GM19467 (cell line): ENCODE measurements around the gene NLGN1.

ENCODE experiments used
- ATAC-seq: cut with Tn5 transposase; IDR thresholded peaks from one replicate; pipeline ENCODE4 v1.9.1; 2021; ENCODE audit warnings: mild to moderate bottlenecking, moderate library complexity; ENCODE audit not compliant: unreplicated experiment

NLGN1 gene

DNA sequence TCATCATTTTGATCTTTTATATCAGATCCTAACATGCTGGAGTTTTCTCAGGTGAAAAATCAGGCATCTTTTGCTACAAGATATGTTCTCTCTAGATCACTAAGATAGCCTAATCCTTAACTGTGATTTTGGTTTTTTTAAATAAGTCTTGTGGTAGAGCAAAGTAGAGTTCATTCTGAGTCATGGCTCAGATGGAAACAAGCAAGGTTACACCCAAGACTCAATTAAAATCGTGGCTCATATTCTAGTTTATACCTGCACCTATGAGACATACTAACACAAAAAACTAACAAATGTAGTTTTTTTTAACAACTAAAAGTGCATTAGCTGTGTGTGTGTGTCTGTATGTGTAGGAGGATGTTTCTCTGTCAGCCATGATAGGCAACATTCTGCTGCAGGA lies 428.2 kb downstream of the NLGN1 start:
- ATAC-seq, result no peak

DNA sequence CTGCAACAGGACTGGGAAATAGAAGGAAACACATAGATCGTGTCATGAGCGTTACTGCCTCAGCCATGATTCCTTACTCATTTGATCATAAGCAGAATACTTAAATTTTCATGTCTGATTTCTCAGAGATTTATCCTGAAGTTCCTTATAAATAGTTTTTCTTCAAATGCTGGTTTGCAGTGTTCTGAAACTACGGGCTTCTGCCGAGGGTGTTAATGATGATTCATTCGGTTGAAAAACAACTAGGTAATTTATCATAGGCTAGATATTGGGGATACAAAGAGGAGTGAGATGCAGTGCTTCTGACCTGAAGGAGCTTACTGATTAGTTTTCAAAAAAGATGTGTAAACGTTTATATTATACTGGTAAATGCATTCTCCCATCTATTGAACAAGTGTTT lies 428.9 kb downstream of the NLGN1 start:
- ATAC-seq, result no peak

GRCh38 chr3:173826901-173827609 lies 429.5 kb downstream of the NLGN1 start:
- no peak for ATAC-seq

- ATAC-seq, result no peak
Observed at GRCh38 chr3:173838644-173839043, 441.1 kb downstream of the NLGN1 start.

DNA sequence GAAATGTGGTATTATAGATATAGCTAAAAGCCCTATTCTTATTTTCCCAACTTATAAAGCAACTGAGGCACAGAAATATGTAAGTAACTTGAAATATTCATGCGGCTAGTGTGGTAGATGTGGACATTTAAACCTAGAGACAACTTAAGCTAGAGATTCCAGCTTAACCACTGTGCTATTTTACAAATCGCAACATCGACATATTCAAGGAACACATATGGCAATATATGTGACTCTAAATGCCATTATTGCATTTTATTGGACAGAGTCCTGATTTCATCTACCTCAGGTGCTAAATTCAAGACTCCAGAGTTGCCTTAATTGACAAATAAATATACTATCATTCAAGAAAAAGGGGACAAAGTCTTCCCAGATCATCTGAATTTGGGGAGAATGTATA lies 442.3 kb downstream of the NLGN1 start:
- ATAC-seq, result no peak

GRCh38 chr3:173841334-173841733 lies 443.8 kb downstream of the NLGN1 start:
- no peak for ATAC-seq

DNA sequence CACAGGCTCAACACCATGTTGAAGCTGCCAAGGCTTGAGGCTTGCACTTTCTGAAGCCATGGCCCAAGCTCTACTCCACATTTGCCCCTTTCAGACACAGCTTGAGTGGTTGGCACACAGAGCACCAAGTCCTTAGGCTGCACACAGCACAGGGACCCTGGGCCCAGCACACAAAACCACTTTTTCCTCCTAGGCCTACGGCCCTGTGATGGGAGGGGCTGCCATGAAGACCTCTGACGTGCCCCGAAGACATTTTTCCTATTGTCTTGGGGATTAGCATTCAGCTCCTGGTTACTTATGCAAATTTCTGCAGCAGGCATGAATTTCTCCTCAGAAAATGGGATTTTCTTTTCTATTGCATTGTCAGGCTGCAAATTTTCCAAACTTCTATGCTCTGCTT lies 445.5 kb downstream of the NLGN1 start:
- no peak for ATAC-seq

GRCh38 chr3:173846584-173846983 lies 449.0 kb downstream of the NLGN1 start:
- no peak for ATAC-seq

GRCh38 chr3:173849489-173849888 lies 451.9 kb downstream of the NLGN1 start:
- no peak for ATAC-seq

DNA sequence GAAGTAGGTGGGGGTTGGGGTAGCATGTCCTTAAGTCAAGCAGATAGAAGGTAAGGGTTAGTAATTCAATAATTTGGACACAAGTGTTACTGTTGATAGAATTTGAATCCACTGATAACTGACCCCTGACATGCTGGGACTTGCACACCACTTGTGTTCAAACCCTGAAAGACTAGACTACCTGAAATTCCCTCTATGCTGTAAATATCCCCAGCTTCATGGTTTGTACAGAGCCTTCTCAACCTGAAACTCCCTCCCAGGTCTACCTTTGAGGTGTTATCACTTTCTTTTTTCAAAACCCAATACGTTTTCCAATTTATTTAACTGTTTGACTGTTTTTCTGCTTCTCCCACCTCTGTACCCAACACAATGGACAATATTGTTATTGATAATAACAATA lies 459.6 kb downstream of the NLGN1 start:
- no peak for ATAC-seq

- no peak for ATAC-seq
Observed at GRCh38 chr3:173862701-173863100, 465.2 kb downstream of the NLGN1 start.

GRCh38 chr3:173863551-173863950 lies 466.0 kb downstream of the NLGN1 start:
- ATAC-seq, result no peak

GRCh38 chr3:173865900-173866498 lies 468.5 kb downstream of the NLGN1 start:
- ATAC-seq, result no peak

DNA sequence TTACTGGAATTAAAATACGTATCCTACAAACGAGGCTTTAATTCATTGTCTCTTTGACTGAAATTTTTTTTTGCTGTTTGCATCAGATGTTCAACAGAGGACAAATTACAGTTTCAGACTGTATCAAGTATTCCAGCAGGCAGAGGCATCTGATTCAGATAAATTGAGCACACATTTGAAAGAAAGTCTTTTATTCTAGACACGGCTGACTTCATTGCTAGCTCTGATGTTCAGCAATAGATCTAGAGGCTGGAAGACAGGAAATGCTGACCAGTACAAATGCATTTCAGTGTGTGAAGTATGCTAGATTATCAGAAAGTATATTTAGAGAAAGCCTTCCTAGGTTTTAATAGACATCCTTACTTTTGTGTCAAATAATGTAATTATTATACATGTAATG lies 472.2 kb downstream of the NLGN1 start:
- no peak for ATAC-seq

- ATAC-seq, result no peak
Observed at GRCh38 chr3:173870976-173871375, 473.4 kb downstream of the NLGN1 start.

- ATAC-seq, result no peak
Observed at GRCh38 chr3:173875790-173876189, 478.2 kb downstream of the NLGN1 start.

- no peak for ATAC-seq
Observed at GRCh38 chr3:173876476-173876875, 478.9 kb downstream of the NLGN1 start.

- no peak for ATAC-seq
Observed at GRCh38 chr3:173887888-173888287, 490.3 kb downstream of the NLGN1 start.

- ATAC-seq, result no peak
Observed at GRCh38 chr3:173889596-173889995, 492.1 kb downstream of the NLGN1 start.

- no peak for ATAC-seq
Observed at GRCh38 chr3:173890091-173890490, 492.5 kb downstream of the NLGN1 start.

GRCh38 chr3:173891272-173892100 lies 493.9 kb downstream of the NLGN1 start:
- ATAC-seq, result no peak

DNA sequence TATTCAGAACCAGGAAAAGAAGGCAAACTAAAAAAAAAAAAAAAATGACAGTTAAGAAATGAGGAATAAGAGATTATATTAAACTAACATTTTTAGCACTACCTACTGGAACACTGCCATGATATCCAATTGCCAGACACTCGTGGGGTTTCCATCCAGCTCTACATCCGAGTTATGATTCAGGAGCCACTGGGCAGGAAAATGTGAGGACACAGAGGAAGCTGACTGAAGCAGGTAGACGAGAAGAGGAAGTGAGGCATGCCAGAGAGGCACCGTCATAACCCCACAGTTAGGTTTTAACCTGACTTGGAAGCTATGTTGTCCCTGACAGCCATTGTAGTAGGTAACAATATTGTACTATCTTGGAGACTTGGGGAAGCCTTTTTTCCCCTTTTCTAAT lies 495.0 kb downstream of the NLGN1 start:
- ATAC-seq, result no peak
